HEK293 (cell line): ENCODE data around the gene UBE2J2.

Experiments used
- BCL11A ChIP-seq: fragments of 450-650 bp; formaldehyde crosslinking; IDR thresholded peaks from 2 replicates; pipeline ENCODE4 v1.5.1; 2016; ENCODE audit warnings: low read depth, missing biosample characterization, missing genetic modification characterization
- BCL11B ChIP-seq: fragments of 450-650 bp; formaldehyde crosslinking; IDR thresholded peaks from 2 replicates; pipeline ENCODE4 v1.5.1; 2016; ENCODE audit warnings: low read depth, missing biosample characterization, missing genetic modification characterization
- GLIS2 ChIP-seq: fragments of 450-650 bp; formaldehyde crosslinking; IDR thresholded peaks from 2 replicates; pipeline ENCODE4 v1.5.1; 2016; ENCODE audit warnings: missing biosample characterization, missing genetic modification characterization
- KLF8 ChIP-seq: fragments of 450-650 bp; formaldehyde crosslinking; IDR thresholded peaks from 2 replicates; pipeline ENCODE4 v1.5.1; 2016; ENCODE audit warnings: missing biosample characterization, missing genetic modification characterization
- MZF1 ChIP-seq: fragments of 450-650 bp; formaldehyde crosslinking; IDR thresholded peaks from 2 replicates; pipeline ENCODE4 v1.5.1; 2017; ENCODE audit warnings: missing biosample characterization, missing genetic modification characterization, borderline replicate concordance
- REPIN1 ChIP-seq: fragments of 450-650 bp; formaldehyde crosslinking; IDR thresholded peaks from 2 replicates; pipeline ENCODE4 v1.5.1; 2017; ENCODE audit warnings: missing biosample characterization, missing genetic modification characterization, low read depth
- WT1 ChIP-seq: fragments of 450-650 bp; formaldehyde crosslinking; IDR thresholded peaks from 2 replicates; pipeline ENCODE4 v1.5.1; 2016; ENCODE audit warnings: missing biosample characterization, missing genetic modification characterization
- ZBTB20 ChIP-seq: fragments of 450-650 bp; formaldehyde crosslinking; IDR thresholded peaks from 2 replicates; pipeline ENCODE4 v1.5.1; 2016; ENCODE audit warnings: missing biosample characterization, missing genetic modification characterization
- ZBTB8A ChIP-seq: fragments of 450-650 bp; formaldehyde crosslinking; IDR thresholded peaks from 2 replicates; pipeline ENCODE4 v1.5.1; 2016; ENCODE audit warnings: missing biosample characterization, missing genetic modification characterization
- ZFP69B ChIP-seq: fragments of 450-650 bp; formaldehyde crosslinking; IDR thresholded peaks from 2 replicates; pipeline ENCODE4 v1.5.1; 2016; ENCODE audit warnings: missing biosample characterization, missing genetic modification characterization
- ZNF112 ChIP-seq: fragments of 450-650 bp; formaldehyde crosslinking; IDR thresholded peaks from 2 replicates; pipeline ENCODE4 v1.5.0; 2017; ENCODE audit warnings: missing biosample characterization, missing genetic modification characterization
- ZNF16 ChIP-seq: fragments of 450-650 bp; formaldehyde crosslinking; IDR thresholded peaks from 2 replicates; pipeline ENCODE4 v1.5.1; 2016; ENCODE audit warnings: low read depth, missing biosample characterization, missing genetic modification characterization
- ZNF341 ChIP-seq: fragments of 450-650 bp; formaldehyde crosslinking; IDR thresholded peaks from 2 replicates; pipeline ENCODE4; 2016; ENCODE audit warnings: low read depth, missing biosample characterization, missing genetic modification characterization
- ZNF366 ChIP-seq: fragments of 450-650 bp; formaldehyde crosslinking; conservative IDR thresholded peaks from 2 replicates; pipeline ENCODE4 v1.5.1; 2016; ENCODE audit warnings: missing biosample characterization, missing genetic modification characterization
- ZNF629 ChIP-seq: fragments of 450-650 bp; formaldehyde crosslinking; IDR thresholded peaks from 2 replicates; pipeline ENCODE4 v1.5.1; 2017; ENCODE audit warnings: missing biosample characterization, missing genetic modification characterization
- ZNF707 ChIP-seq: fragments of 450-650 bp; formaldehyde crosslinking; IDR thresholded peaks from 2 replicates; pipeline ENCODE4 v1.5.1; 2016; ENCODE audit warnings: missing biosample characterization, missing genetic modification characterization
- TF ChIP-seq, protein P1 (sequence below): fragments of 450-650 bp; formaldehyde crosslinking; IDR thresholded peaks from 2 replicates; pipeline ENCODE4 v1.5.1; 2016; ENCODE audit warnings: missing biosample characterization, missing genetic modification characterization
- TF ChIP-seq, protein P2 (sequence below): fragments of 450-650 bp; formaldehyde crosslinking; IDR thresholded peaks from 2 replicates; pipeline ENCODE4 v1.5.1; 2016; ENCODE audit warnings: missing biosample characterization, missing genetic modification characterization
- TF ChIP-seq, protein P3 (sequence below): fragments of 450-650 bp; formaldehyde crosslinking; conservative IDR thresholded peaks from 2 replicates; pipeline ENCODE4 v1.5.1; 2016; ENCODE audit warnings: low read depth, missing biosample characterization, missing genetic modification characterization

Gene UBE2J2

DNA sequence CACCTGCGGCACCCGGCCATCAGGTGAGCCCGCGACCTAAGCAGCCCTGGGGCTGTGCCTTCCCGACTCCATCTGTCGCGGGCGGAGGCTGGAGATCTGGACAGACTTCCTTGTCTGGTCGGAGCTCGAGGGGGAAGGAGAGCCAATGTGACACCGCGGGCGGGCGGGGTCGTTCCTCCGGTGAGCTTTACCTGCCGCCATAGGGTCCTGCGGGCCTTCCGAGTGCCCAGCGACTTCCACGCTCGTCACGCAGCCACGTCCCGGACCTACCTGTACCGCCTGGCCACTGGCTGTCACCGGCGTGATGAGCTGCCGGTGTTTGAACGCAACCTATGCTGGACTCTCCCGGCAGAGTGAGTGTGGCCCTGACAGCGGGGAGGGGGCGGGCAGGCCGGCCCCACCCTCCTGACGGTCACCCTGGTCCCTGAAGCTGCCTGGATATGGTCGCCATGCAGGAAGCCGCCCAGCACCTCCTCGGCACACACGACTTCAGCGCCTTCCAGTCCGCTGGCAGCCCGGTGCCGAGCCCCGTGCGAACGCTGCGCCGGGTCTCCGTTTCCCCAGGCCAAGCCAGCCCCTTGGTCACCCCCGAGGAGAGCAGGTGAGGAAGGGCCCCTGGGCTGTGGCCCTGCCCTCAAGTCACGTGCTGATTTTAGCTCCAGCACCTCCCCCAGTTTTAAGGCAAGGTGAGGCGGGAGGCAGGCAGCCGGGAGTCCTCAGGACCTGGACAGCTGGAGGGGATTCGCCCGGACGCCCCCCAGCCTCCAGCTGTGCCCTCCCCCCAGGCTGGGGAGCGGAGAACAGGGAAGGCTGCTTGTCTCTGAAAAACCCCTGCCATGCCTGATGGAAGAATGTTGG is 35.8 kb upstream of the UBE2J2 start (continued):
- TF ChIP-seq ZNF341 (tag by site-specific recombination) (peak; percentile 53), REPIN1 (no peak), ZNF112 (tag by site-specific recombination) (no peak), GLIS2 (tag by site-specific recombination) (peak; percentile 92), ZNF366 (tag by site-specific recombination) (no peak), ZNF16 (tag by site-specific recombination) (no peak), BCL11A (peak; percentile 71), ZBTB20 (tag by site-specific recombination) (no peak), WT1 (tag by site-specific recombination) (peak; percentile 36; the same call in 1 of the 2 replicates), ZNF707 (no peak), ZBTB8A (tag by site-specific recombination) (peak; percentile 50; the same call in 1 of the 2 replicates), ZFP69B (tag by site-specific recombination) (peak; percentile 19; the same call in 1 of the 2 replicates), KLF8 (tag by site-specific recombination) (peak; percentile 87), ZNF629 (peak; percentile 11; the same call in 1 of the 2 replicates), BCL11B (peak; percentile 47; the same call in 1 of the 2 replicates), MZF1 (tag by site-specific recombination) (no peak)
- TF ChIP-seq, protein P1, sequence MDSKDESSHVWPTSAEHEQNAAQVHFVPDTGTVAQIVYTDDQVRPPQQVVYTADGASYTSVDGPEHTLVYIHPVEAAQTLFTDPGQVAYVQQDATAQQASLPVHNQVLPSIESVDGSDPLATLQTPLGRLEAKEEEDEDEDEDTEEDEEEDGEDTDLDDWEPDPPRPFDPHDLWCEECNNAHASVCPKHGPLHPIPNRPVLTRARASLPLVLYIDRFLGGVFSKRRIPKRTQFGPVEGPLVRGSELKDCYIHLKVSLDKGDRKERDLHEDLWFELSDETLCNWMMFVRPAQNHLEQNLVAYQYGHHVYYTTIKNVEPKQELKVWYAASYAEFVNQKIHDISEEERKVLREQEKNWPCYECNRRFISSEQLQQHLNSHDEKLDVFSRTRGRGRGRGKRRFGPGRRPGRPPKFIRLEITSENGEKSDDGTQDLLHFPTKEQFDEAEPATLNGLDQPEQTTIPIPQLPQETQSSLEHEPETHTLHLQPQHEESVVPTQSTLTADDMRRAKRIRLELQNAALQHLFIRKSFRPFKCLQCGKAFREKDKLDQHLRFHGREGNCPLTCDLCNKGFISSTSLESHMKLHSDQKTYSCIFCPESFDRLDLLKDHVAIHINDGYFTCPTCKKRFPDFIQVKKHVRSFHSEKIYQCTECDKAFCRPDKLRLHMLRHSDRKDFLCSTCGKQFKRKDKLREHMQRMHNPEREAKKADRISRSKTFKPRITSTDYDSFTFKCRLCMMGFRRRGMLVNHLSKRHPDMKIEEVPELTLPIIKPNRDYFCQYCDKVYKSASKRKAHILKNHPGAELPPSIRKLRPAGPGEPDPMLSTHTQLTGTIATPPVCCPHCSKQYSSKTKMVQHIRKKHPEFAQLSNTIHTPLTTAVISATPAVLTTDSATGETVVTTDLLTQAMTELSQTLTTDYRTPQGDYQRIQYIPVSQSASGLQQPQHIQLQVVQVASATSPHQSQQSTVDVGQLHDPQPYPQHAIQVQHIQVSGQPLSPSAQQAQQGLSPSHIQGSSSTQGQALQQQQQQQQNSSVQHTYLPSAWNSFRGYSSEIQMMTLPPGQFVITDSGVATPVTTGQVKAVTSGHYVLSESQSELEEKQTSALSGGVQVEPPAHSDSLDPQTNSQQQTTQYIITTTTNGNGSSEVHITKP (tag by site-specific recombination) = no peak; the same call in none of the 2 replicates
- TF ChIP-seq, protein P2, sequence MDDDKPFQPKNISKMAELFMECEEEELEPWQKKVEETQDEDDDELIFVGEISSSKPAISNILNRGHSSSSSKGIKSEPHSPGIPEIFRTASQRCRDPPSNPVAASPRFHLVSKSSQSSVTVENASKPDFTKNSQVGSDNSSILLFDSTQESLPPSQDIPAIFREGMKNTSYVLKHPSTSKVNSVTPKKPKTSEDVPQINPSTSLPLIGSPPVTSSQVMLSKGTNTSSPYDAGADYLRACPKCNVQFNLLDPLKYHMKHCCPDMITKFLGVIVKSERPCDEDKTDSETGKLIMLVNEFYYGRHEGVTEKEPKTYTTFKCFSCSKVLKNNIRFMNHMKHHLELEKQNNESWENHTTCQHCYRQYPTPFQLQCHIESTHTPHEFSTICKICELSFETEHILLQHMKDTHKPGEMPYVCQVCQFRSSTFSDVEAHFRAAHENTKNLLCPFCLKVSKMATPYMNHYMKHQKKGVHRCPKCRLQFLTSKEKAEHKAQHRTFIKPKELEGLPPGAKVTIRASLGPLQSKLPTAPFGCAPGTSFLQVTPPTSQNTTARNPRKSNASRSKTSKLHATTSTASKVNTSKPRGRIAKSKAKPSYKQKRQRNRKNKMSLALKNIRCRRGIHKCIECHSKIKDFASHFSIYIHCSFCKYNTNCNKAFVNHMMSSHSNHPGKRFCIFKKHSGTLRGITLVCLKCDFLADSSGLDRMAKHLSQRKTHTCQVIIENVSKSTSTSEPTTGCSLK = no peak
- TF ChIP-seq, protein P3, sequence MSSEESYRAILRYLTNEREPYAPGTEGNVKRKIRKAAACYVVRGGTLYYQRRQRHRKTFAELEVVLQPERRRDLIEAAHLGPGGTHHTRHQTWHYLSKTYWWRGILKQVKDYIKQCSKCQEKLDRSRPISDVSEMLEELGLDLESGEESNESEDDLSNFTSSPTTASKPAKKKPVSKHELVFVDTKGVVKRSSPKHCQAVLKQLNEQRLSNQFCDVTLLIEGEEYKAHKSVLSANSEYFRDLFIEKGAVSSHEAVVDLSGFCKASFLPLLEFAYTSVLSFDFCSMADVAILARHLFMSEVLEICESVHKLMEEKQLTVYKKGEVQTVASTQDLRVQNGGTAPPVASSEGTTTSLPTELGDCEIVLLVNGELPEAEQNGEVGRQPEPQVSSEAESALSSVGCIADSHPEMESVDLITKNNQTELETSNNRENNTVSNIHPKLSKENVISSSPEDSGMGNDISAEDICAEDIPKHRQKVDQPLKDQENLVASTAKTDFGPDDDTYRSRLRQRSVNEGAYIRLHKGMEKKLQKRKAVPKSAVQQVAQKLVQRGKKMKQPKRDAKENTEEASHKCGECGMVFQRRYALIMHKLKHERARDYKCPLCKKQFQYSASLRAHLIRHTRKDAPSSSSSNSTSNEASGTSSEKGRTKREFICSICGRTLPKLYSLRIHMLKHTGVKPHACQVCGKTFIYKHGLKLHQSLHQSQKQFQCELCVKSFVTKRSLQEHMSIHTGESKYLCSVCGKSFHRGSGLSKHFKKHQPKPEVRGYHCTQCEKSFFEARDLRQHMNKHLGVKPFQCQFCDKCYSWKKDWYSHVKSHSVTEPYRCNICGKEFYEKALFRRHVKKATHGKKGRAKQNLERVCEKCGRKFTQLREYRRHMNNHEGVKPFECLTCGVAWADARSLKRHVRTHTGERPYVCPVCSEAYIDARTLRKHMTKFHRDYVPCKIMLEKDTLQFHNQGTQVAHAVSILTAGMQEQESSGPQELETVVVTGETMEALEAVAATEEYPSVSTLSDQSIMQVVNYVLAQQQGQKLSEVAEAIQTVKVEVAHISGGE = peak; percentile 91
